Inflammatory macrophage (primary cell): ENCODE data around the gene NDUFA13.
A peak's percentile ranks its signal among the peaks of the same experiment; 100 is the strongest.

ENCODE experiments used
- DNase-seq, 2 donors: peaks; one replicate each; pipeline ENCODE4 v3.0.0-alpha.2; 2020 to 2022

Gene NDUFA13

GRCh38 chr19:19510432-19510831, 5.6 kb upstream of the NDUFA13 start:
- no peak for DNase-seq

GRCh38 chr19:19513682-19514081, 2.3 kb upstream of the NDUFA13 start:
- no peak for DNase-seq

- peak; percentile 17 to 35 for DNase-seq
Measured at GRCh38 chr19:19514215-19514657, 1.8 kb upstream of the NDUFA13 start.

- DNase-seq = no peak
Measured at GRCh38 chr19:19514881-19515641, 964 bp upstream of the NDUFA13 start, which contains the start of gene TSSK6. TSSK6 (minus strand) TSS chr19:19515548; CDS start chr19:19515427, 121 bp downstream.

- no peak for DNase-seq
Measured at GRCh38 chr19:19517235-19517619, 1.2 kb downstream of the NDUFA13 start.

GRCh38 chr19:19520989-19521388, 5.0 kb downstream of the NDUFA13 start:
- DNase-seq = no peak

- DNase-seq = no peak
Measured at GRCh38 chr19:19523177-19523576, 7.2 kb downstream of the NDUFA13 start.

GRCh38 chr19:19524053-19524452, 8.0 kb downstream of the NDUFA13 start:
- no peak for DNase-seq

GRCh38 chr19:19525611-19526380, 9.8 kb downstream of the NDUFA13 start:
- no peak for DNase-seq

- no peak for DNase-seq
Measured at GRCh38 chr19:19526581-19527370, 10.8 kb downstream of the NDUFA13 start.

- DNase-seq = no peak
Measured at GRCh38 chr19:19527371-19527656, 11.3 kb downstream of the NDUFA13 start.

- no peak for DNase-seq
Measured at GRCh38 chr19:19527674-19528625, 11.9 kb downstream of the NDUFA13 start.

GRCh38 chr19:19528721-19529490, 12.9 kb downstream of the NDUFA13 start, which contains the start of gene YJEFN3:
YJEFN3 (plus strand) TSS chr19:19528911; CDS start chr19:19528933, 22 bp downstream.
- no peak for DNase-seq

GRCh38 chr19:19529783-19530422, 13.9 kb downstream of the NDUFA13 start:
- no peak for DNase-seq

- DNase-seq = peak in 1 of 2 donors; percentile 61
Measured at GRCh38 chr19:19530423-19530804, 14.4 kb downstream of the NDUFA13 start.

GRCh38 chr19:19530889-19531288, 14.9 kb downstream of the NDUFA13 start:
- no peak for DNase-seq

GRCh38 chr19:19531951-19532805, 16.2 kb downstream of the NDUFA13 start:
- DNase-seq = peak; percentile 72 to 77

- no peak for DNase-seq
Measured at GRCh38 chr19:19532806-19533701, 17.0 kb downstream of the NDUFA13 start.
